Epithelial cell of esophagus (primary cell): Measurements from ENCODE around the gene PABPC1L.

Source experiments
- DNase-seq: peaks from one replicate; pipeline ENCODE4 v3.0.0; 2010; ENCODE audit warnings: low read depth
- H3K4me3 ChIP-seq: 2 replicates; pipeline ENCODE4 v1.5.1; 2011; ENCODE audit warnings: mild to moderate bottlenecking, low read length, control low read depth
- CTCF ChIP-seq: IDR thresholded peaks from 2 replicates; pipeline ENCODE4 v1.5.1; 2011; ENCODE audit warnings: low read depth, mild to moderate bottlenecking, low read length, control low read depth, inconsistent platforms; ENCODE audit not compliant: insufficient read depth; ENCODE audit errors: missing control alignments

Gene PABPC1L

GRCh38 chr20:44914924-44915323 lies 5.1 kb downstream of the PABPC1L start:
- no peak overlapping the region for H3K4me3 ChIP-seq
- no peak for DNase-seq
- no peak for TF ChIP-seq CTCF

- no peak for DNase-seq
- no peak overlapping the region for H3K4me3 ChIP-seq
- TF ChIP-seq CTCF, result no peak
Observed at GRCh38 chr20:44916586-44916985, 6.7 kb downstream of the PABPC1L start.

- no peak for DNase-seq
- no peak for TF ChIP-seq CTCF
- no peak overlapping the region for H3K4me3 ChIP-seq
Observed at GRCh38 chr20:44917399-44917798, 7.5 kb downstream of the PABPC1L start.

GRCh38 chr20:44918342-44918741 lies 8.5 kb downstream of the PABPC1L start:
- TF ChIP-seq CTCF, result no peak
- H3K4me3 ChIP-seq, result no peak overlapping the region
- no peak for DNase-seq

GRCh38 chr20:44918761-44919160 lies 8.9 kb downstream of the PABPC1L start:
- no peak for TF ChIP-seq CTCF
- H3K4me3 ChIP-seq, result no peak overlapping the region
- DNase-seq, result no peak

GRCh38 chr20:44921447-44921846 lies 11.6 kb downstream of the PABPC1L start:
- TF ChIP-seq CTCF, result no peak

GRCh38 chr20:44924541-44924940 lies 14.7 kb downstream of the PABPC1L start:
- no peak for DNase-seq
- no peak for TF ChIP-seq CTCF
- no peak overlapping the region for H3K4me3 ChIP-seq

More at GRCh38 chr20:44921447-44921846, 11.6 kb downstream of the PABPC1L start:
- DNase-seq, result no peak
- no peak overlapping the region for H3K4me3 ChIP-seq
